K562 (cell line): ENCODE results near the gene CYB5R4. TPM values are rescaled to one million over a fixed set of nuclear protein-coding genes. Genes with fewer than 3 reads are reported as not detected.

Experiments used
- FOXK2 ChIP-seq, 2 experiments: fragments of 450-650 bp; IDR thresholded peaks in 1 of 2; conservative IDR thresholded peaks in 1 of 2; 2 replicates each; pipeline ENCODE4 v1.6.1; 2016; ENCODE audit warnings: low read depth in 2 of 2, mild to moderate bottlenecking in 1 of 2
- GABPB2 ChIP-seq: fragments of 250-450 bp; sonication (Bioruptor Pico); conservative IDR thresholded peaks from 2 replicates; pipeline ENCODE4 v1.5.1; 2021; ENCODE audit warnings: mild to moderate bottlenecking
- KDM4B ChIP-seq, 2 experiments: fragments of 450-650 bp in 1 of 2; sonication (generic) in 1 of 2; IDR thresholded peaks; 2 replicates each; pipeline ENCODE4 v1.6.1; 2016 to 2017; ENCODE audit warnings: borderline replicate concordance in 2 of 2, antibody characterized with exemption in 1 of 2, low read depth in 1 of 2, mild to moderate bottlenecking in 1 of 2
- MYC ChIP-seq, 2 experiments: fragments of 250-450 bp in 1 of 2; sonication (Bioruptor Pico) in 1 of 2; IDR thresholded peaks; 2 replicates each; pipeline versions ENCODE4 v1.5.1 to v1.6.1; 2012 to 2021; ENCODE audit warnings: low read depth in 2 of 2, borderline replicate concordance in 1 of 2, improper control_type of control experiment in 1 of 2, low read length in 1 of 2, mild to moderate bottlenecking in 1 of 2, moderate library complexity in 1 of 2
- PRPF4 ChIP-seq: fragments of 200-400 bp; formaldehyde crosslinking; IDR thresholded peaks from one replicate; pipeline ENCODE4 v1.6.1; 2017; ENCODE audit warnings: low read length, low read depth, mild to moderate bottlenecking; ENCODE audit not compliant: insufficient read depth, poor library complexity, severe bottlenecking
- ZNF24 ChIP-seq: fragments of 450-650 bp; IDR thresholded peaks from 2 replicates; pipeline ENCODE4 v1.6.1; 2016
- polyA plus RNA-seq, 8 experiments: library from polyadenylated mRNA; depleted of rRNA in 4 of 8; stranded (reverse) in 5 of 8; unstranded in 3 of 8; fragments of >200 nt; fragmentation: Nextera tagmentation in 2 of 8; fragmentation: Illumina TruSeq in 1 of 8; extraction: Ambion mirVana in 2 of 8; extraction: Trizol in 1 of 8; gene quantifications; 2 replicates each; pipeline versions ENCODE4 v1.2.1 to v1.2.3, GENCODE V29; 2011 to 2014; ENCODE audit warnings: inconsistent platforms in 1 of 8, missing spikeins in 1 of 8
- total RNA-seq, 7 experiments: library from RNA; depleted of rRNA in 6 of 7; stranded (reverse); fragments of >200 nt in 6 of 7; fragmentation: Illumina TruSeq in 2 of 7; extraction: Trizol in 2 of 7; gene quantifications; 2 replicates each; pipeline versions ENCODE4 v1.2.1 to v1.2.3, GENCODE V29; 2011 to 2021; ENCODE audit warnings: low replicate concordance in 1 of 7
- TF ChIP-seq, protein P1 (sequence below): sonication (generic); formaldehyde crosslinking; IDR thresholded peaks from 2 replicates; pipeline ENCODE4 v1.8.0; 2023; ENCODE audit warnings: mild to moderate bottlenecking, missing genetic modification reagents
- TF ChIP-seq, protein P2 (sequence below): fragments of 450-650 bp; formaldehyde crosslinking; IDR thresholded peaks from 2 replicates; pipeline ENCODE4 v1.4.0; 2020; ENCODE audit warnings: mild to moderate bottlenecking, moderate library complexity

Gene CYB5R4
- total and polyA plus RNA-seq, 9 of the 15 experiments (the other 6 are each of a cell fraction or from before 2014, with no cell fraction given), result 5.9 to 23.1 (median 19.0) TPM

DNA sequence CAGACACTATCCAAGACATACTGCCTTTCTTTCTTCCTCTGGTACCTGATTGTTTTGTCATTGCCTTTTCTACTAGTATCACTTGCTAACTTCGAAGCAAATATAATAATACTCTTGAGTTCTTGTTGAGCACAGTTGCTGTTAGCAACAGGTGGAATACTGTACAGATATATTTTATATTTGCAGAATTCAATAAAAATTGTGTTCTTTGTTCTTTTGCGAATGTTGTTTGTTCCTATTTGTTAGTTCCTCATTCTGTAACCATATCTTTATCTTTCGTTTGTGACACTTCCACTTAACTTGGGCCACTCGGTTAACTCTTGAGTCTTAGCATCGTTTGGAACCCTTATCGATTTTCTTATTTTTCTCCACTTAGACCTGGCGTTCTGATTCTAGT is 868 bp downstream of the CYB5R4 start (continued):
- TF ChIP-seq, protein P1, sequence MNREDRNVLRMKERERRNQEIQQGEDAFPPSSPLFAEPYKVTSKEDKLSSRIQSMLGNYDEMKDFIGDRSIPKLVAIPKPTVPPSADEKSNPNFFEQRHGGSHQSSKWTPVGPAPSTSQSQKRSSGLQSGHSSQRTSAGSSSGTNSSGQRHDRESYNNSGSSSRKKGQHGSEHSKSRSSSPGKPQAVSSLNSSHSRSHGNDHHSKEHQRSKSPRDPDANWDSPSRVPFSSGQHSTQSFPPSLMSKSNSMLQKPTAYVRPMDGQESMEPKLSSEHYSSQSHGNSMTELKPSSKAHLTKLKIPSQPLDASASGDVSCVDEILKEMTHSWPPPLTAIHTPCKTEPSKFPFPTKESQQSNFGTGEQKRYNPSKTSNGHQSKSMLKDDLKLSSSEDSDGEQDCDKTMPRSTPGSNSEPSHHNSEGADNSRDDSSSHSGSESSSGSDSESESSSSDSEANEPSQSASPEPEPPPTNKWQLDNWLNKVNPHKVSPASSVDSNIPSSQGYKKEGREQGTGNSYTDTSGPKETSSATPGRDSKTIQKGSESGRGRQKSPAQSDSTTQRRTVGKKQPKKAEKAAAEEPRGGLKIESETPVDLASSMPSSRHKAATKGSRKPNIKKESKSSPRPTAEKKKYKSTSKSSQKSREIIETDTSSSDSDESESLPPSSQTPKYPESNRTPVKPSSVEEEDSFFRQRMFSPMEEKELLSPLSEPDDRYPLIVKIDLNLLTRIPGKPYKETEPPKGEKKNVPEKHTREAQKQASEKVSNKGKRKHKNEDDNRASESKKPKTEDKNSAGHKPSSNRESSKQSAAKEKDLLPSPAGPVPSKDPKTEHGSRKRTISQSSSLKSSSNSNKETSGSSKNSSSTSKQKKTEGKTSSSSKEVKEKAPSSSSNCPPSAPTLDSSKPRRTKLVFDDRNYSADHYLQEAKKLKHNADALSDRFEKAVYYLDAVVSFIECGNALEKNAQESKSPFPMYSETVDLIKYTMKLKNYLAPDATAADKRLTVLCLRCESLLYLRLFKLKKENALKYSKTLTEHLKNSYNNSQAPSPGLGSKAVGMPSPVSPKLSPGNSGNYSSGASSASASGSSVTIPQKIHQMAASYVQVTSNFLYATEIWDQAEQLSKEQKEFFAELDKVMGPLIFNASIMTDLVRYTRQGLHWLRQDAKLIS (CRISPR knock-in tag), result 0 out of 2 replicates have a peak, but pooled peaks have one; percentile 4
- TF ChIP-seq PRPF4 (no peak), MYC (IDR thresholded peaks at IDR 0.05; ENCODE audit: low read depth, low read length) (no peak), MYC (CRISPR knock-in tag; IDR thresholded peaks at IDR 0.05; ENCODE audit: borderline replicate concordance, low read depth) (no peak), GABPB2 (CRISPR knock-in tag) (no peak), ZNF24 (no peak), KDM4B (IDR thresholded peaks at IDR 0.05; ENCODE audit: borderline replicate concordance in 2 of 2, low read depth in 1 of 2) (no peak), FOXK2 (conservative IDR thresholded peaks at IDR 0.05 in 1 of 2, IDR thresholded peaks at IDR 0.05 in 1 of 2; ENCODE audit: low read depth in 2 of 2) (0 out of 4 replicates have a peak, but pooled peaks of 1 of the 2 experiments have one; percentile 13)
- TF ChIP-seq, protein P2, sequence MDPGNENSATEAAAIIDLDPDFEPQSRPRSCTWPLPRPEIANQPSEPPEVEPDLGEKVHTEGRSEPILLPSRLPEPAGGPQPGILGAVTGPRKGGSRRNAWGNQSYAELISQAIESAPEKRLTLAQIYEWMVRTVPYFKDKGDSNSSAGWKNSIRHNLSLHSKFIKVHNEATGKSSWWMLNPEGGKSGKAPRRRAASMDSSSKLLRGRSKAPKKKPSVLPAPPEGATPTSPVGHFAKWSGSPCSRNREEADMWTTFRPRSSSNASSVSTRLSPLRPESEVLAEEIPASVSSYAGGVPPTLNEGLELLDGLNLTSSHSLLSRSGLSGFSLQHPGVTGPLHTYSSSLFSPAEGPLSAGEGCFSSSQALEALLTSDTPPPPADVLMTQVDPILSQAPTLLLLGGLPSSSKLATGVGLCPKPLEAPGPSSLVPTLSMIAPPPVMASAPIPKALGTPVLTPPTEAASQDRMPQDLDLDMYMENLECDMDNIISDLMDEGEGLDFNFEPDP (CRISPR knock-in tag), result no peak
